Type B pancreatic cell (in vitro differentiated cells): ENCODE measurements around the gene THEM5. TPM values are rescaled to one million over a fixed set of nuclear protein-coding genes. Genes with fewer than 3 reads are reported as not detected.

Source experiments
- DNase-seq: peaks from one replicate; pipeline ENCODE4 v3.0.0; 2021; ENCODE audit warnings: mixed read lengths; ENCODE audit not compliant: unreplicated experiment; ENCODE audit errors: extremely low spot score
- H3K27ac Mint-ChIP-seq: 2 replicates; pipeline ENCODE4 v1.8.0; 2021; ENCODE audit warnings: mild to moderate bottlenecking, mixed read lengths
- H3K27me3 Mint-ChIP-seq: 2 replicates; pipeline ENCODE4 v1.8.0; 2021; ENCODE audit warnings: mixed read lengths
- H3K36me3 Mint-ChIP-seq: 2 replicates; pipeline ENCODE4 v1.8.0; 2021; ENCODE audit warnings: mixed read lengths
- H3K4me1 Mint-ChIP-seq: one replicate; pipeline ENCODE4 v1.8.0; 2021; ENCODE audit warnings: mixed read lengths; ENCODE audit not compliant: unreplicated experiment
- H3K4me3 Mint-ChIP-seq: 2 replicates; pipeline ENCODE4 v1.8.0; 2021; ENCODE audit warnings: mild to moderate bottlenecking, mixed read lengths
- H3K9me3 Mint-ChIP-seq: 2 replicates; pipeline ENCODE4 v1.8.0; 2021; ENCODE audit warnings: mixed read lengths
- CTCF ChIP-seq: fragments of 200-600 bp; sonication (generic); conservative IDR thresholded peaks from 2 replicates; pipeline ENCODE4 v1.5.0; 2021; ENCODE audit warnings: antibody characterized with exemption, mild to moderate bottlenecking
- total RNA-seq: library from RNA; stranded (reverse); gene quantifications from 2 replicates; pipeline ENCODE4 v1.2.1, GENCODE V29; 2021; ENCODE audit warnings: low replicate concordance

The THEM5 gene
- total RNA-seq, 1 donor from 2014 or later, result not detected

- Mint-ChIP-seq H3K27me3 (peaks cover 27% of the 10 kb centered on the region), H3K4me3 (no peak overlapping the region)
- DNase-seq, result no peak
Measured at GRCh38 chr1:151825751-151826660, 27.5 kb downstream of the THEM5 start.

DNA sequence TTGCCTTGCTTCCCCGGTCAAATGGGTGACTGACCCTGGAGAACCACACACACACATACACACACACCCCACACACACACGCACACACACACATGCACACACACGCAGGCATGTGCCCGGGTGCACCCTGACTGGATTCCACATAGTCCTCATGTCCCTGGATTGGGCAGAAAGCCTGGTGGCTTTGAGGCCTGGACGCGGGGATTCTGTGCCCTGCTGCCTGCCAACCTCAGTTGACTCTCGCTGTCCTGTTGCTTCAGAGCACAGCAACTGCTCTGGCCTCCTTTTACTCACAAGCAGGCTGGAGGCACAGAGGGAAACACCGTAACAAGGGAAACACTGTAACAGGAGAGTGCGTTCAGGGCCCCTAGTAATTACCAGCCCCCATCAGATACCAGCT is 28.3 kb downstream of the THEM5 start:
- no peak overlapping the region for H3K4me3 Mint-ChIP-seq
- peaks cover 30% of the 10 kb centered on the region for H3K27me3 Mint-ChIP-seq
- no peak overlapping the region for H3K27ac Mint-ChIP-seq
- DNase-seq, result no peak
- H3K9me3 Mint-ChIP-seq, result no peaks in the 10 kb centered on the region
- H3K36me3 Mint-ChIP-seq, result no peaks in the 10 kb centered on the region
- peaks cover 11% of the 10 kb centered on the region for H3K4me1 Mint-ChIP-seq
- no peak for TF ChIP-seq CTCF

More at GRCh38 chr1:151825751-151826660, 27.5 kb downstream of the THEM5 start:
- Mint-ChIP-seq H3K9me3 (no peaks in the 10 kb centered on the region), H3K27ac (no peak overlapping the region), H3K36me3 (no peaks in the 10 kb centered on the region), H3K4me1 (peaks cover 11% of the 10 kb centered on the region)
- TF ChIP-seq CTCF, result no peak

DNA sequence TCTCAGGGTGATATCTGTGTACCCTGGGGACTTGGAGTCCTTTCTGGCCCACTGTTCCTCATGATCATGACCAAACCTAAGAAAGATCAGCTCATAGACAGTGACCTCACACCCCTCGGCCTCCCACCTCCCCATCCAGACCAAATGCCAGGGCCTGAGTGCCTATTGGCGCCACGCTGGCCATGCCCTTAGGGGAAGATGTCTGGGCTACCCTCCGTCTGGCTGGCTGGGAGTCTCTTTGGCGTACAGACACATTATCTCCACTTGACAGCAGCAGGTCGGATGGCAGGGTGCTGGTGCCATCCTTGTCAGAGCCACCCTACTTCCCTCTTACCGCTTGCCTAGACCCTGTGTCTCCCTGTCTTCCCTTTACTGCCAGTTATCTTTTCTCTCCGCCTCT is 30.3 kb downstream of the THEM5 start:
- H3K9me3 Mint-ChIP-seq, result no peaks in the 10 kb centered on the region
- no peak for TF ChIP-seq CTCF
- no peaks in the 10 kb centered on the region for H3K4me1 Mint-ChIP-seq
- no peak overlapping the region for H3K27ac Mint-ChIP-seq
- H3K36me3 Mint-ChIP-seq, result no peaks in the 10 kb centered on the region
- peaks cover 27% of the 10 kb centered on the region for H3K27me3 Mint-ChIP-seq
- H3K4me3 Mint-ChIP-seq, result no peak overlapping the region
- no peak for DNase-seq

GRCh38 chr1:151822404-151822803 is 31.1 kb downstream of the THEM5 start:
- Mint-ChIP-seq H3K4me3 (no peak overlapping the region), H3K9me3 (no peaks in the 10 kb centered on the region)

GRCh38 chr1:151820940-151821339 is 32.6 kb downstream of the THEM5 start:
- no peaks in the 10 kb centered on the region for H3K9me3 Mint-ChIP-seq
- peaks cover 31% of the 10 kb centered on the region for H3K27me3 Mint-ChIP-seq
- no peaks in the 10 kb centered on the region for H3K4me1 Mint-ChIP-seq
- TF ChIP-seq CTCF, result no peak
- H3K36me3 Mint-ChIP-seq, result no peaks in the 10 kb centered on the region
- H3K27ac Mint-ChIP-seq, result no peak overlapping the region
- H3K4me3 Mint-ChIP-seq, result no peak overlapping the region
- DNase-seq, result no peak

More at GRCh38 chr1:151822404-151822803, 31.1 kb downstream of the THEM5 start:
- no peak for DNase-seq
- Mint-ChIP-seq H3K27me3 (peaks cover 27% of the 10 kb centered on the region), H3K36me3 (no peaks in the 10 kb centered on the region), H3K27ac (no peak overlapping the region), H3K4me1 (no peaks in the 10 kb centered on the region)
- TF ChIP-seq CTCF, result no peak
